Keratinocyte (primary cell): ENCODE data around the gene NHLRC1.

Source experiments
- CTCF ChIP-seq, 3 experiments: IDR thresholded peaks in 1 of 3; conservative IDR thresholded peaks in 1 of 3; optimal IDR thresholded peaks in 1 of 3; 2 replicates in 2 of 3; 3 replicates in 1 of 3; pipeline versions ENCODE3 to v1.5.1; 2011; ENCODE audit warnings: low read length in 3 of 3, mild to moderate bottlenecking in 3 of 3, moderate library complexity in 2 of 3, control low read depth in 1 of 3, inconsistent platforms in 1 of 3; ENCODE audit not compliant: insufficient read depth in 2 of 3; ENCODE audit errors: extremely low read depth in 1 of 3
- EZH2 ChIP-seq: IDR thresholded peaks from one replicate; pipeline ENCODE4 v1.6.1; 2012; ENCODE audit warnings: inconsistent platforms, mild to moderate bottlenecking, low read length, moderate library complexity

GRCh38 chr6:18138906-18139305 is 16.4 kb upstream of the NHLRC1 start:
- TF ChIP-seq CTCF (optimal IDR thresholded peaks at IDR 0.05 in 1 of 3, IDR thresholded peaks at IDR 0.05 in 1 of 3, conservative IDR thresholded peaks at IDR 0.05 in 1 of 3; ENCODE audit: extremely low read depth in 1 of 3, insufficient read depth in 2 of 3, low read length in 3 of 3), result no peak
- no peak for TF ChIP-seq EZH2
